ENCODE data around the gene CREB5.
A peak's percentile ranks its signal among the peaks of the same experiment; 100 is the strongest.
"Not testable (repeated sequence)": the region's sequence is repeated elsewhere in the genome, so short reads cannot be mapped to it uniquely, and the experiment has no call there.

CREB5 gene, protein sequence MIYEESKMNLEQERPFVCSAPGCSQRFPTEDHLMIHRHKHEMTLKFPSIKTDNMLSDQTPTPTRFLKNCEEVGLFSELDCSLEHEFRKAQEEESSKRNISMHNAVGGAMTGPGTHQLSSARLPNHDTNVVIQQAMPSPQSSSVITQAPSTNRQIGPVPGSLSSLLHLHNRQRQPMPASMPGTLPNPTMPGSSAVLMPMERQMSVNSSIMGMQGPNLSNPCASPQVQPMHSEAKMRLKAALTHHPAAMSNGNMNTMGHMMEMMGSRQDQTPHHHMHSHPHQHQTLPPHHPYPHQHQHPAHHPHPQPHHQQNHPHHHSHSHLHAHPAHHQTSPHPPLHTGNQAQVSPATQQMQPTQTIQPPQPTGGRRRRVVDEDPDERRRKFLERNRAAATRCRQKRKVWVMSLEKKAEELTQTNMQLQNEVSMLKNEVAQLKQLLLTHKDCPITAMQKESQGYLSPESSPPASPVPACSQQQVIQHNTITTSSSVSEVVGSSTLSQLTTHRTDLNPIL

DNA sequence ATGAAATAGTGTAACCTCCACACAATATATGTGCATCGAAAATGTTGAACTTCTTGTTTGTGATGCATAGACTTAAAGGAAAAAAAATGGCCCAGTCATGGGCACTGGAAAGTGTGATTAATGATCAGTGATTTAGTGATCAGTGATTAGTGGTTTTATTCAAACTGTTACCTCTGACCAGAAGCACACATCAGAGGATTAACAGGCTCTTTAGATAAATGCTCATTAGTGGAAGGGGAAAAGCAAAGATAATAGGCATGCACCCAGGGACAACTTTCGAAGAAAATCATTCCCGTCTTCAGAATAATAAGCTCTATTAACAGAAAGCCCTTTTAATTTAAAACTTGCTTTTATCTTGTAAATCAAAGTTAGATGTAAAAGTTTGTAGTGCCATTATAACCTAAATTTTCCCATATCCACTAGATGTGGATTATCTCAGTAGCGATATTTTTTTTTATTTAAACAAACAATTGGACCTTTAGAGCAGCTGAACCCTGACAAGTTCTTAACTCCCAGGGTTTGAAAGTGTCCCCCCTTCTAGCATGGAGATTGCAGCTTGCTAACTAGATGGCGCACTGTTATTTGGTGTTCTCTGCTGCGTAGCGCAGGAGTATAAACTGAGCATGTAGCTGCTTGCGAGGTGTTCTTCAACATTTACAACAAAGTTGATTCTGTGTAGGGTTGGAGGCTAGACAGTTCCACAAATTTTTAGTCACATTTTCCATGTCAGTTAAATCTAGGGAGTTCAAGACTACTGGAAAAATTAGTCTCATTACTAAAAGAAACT, at the start of gene CREB5:
Gene CREB5, plus strand, starts transcription at position 643 of the 787 bp plus-strand sequence. CDS start 397 bp downstream, outside the sequence.
- no peak for DNase-seq

DNA sequence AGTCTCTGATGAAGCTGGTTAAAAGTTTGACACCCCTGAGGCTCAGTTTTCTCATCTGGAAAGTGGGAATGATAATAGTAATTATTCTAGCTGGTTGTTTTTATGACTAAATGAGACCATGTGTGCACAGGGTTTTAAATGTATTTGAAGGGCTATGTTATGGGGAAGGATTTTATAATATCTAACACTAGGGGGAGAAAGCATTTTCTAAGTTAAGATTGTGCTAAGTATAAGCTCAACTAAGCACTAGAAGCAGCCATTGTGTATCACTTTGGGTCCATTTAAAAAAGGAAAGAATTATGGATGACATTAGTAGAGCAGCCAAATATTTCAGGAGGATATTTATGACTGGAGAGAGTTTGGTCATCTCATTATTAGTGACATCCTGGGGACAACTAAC, 49.5 kb upstream of the CREB5 start:
- DNase-seq = no peak

GRCh38 chr7:28364082-28364481, 48.2 kb upstream of the CREB5 start:
- DNase-seq = no peak

GRCh38 chr7:28369523-28369922, 42.8 kb upstream of the CREB5 start:
- DNase-seq = no peak

DNA sequence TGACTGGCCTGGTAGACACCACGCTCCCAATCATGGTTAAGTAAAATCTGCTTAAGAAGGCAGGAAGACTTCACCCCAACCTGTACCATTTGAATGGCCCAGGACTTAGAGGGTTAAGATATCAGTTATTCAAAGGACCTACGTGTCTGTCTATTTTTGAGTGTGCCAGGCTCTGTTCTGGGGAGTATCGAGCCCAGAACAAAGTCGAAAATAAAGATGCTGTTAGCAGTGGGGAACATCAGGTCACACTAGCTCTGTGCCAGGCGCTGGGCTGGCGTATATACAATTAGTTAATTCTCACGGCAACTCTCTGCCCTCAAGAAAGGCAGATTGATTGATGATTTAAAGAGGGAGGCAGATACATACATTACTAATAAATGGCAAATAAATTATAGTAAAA, 40.5 kb upstream of the CREB5 start:
- DNase-seq = no peak

GRCh38 chr7:28373990-28374389, 38.3 kb upstream of the CREB5 start:
- DNase-seq = no peak

- no peak for DNase-seq
Observed at GRCh38 chr7:28375729-28376128, 36.6 kb upstream of the CREB5 start.

DNA sequence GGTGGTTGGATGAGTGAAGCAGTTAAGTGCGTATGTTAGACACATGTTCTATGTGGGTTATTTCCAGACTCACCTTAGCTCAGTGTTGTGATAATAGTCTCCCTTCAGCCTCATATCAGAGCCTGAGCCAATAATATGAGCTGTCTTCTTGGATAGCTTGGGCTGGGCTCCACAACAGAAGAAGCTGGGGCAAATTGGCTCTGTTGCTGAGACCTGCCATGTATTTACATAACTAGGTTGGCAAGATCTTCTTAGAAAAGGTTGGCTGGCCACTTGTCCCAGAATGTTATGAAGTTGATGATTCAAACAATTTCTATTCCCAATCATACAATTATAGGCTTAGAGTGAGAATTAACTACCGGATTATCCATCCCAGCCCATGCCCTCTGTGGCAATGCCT, 35.7 kb upstream of the CREB5 start:
- DNase-seq = no peak

- DNase-seq = no peak
Observed at GRCh38 chr7:28378574-28379149, 33.7 kb upstream of the CREB5 start.

DNA sequence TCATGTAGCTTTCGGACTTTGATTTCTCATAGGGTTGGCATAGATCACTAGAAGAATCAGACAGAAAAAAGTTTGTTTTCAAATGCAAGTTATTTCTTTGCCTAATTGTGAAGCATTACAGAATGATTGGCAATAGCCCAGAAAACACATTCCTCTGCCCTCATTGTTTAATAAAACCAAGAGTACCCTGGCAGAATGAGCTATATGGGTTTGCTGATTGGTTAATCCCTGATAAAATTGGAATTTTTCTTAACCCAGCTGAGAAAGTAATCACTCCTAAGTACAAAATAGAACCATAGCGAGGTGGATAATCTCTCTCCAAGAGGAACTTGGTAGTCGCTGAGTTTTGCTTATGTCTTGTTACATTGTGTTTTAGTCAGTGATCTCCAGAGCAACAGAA, 30.9 kb upstream of the CREB5 start:
- no peak for DNase-seq

- DNase-seq = no peak
Observed at GRCh38 chr7:28382144-28382543, 30.2 kb upstream of the CREB5 start.

- no peak for DNase-seq
Observed at GRCh38 chr7:28383975-28384374, 28.3 kb upstream of the CREB5 start.

- DNase-seq = peak; percentile 75
Observed at GRCh38 chr7:28389504-28390395, 22.6 kb upstream of the CREB5 start.

GRCh38 chr7:28390426-28390825, 21.9 kb upstream of the CREB5 start:
- DNase-seq = no peak

- no peak for DNase-seq
Observed at GRCh38 chr7:28392289-28392688, 20.0 kb upstream of the CREB5 start.

- no peak for DNase-seq
Observed at GRCh38 chr7:28395404-28395803, 16.9 kb upstream of the CREB5 start.

GRCh38 chr7:28395831-28396230, 16.5 kb upstream of the CREB5 start:
- no peak for DNase-seq

DNA sequence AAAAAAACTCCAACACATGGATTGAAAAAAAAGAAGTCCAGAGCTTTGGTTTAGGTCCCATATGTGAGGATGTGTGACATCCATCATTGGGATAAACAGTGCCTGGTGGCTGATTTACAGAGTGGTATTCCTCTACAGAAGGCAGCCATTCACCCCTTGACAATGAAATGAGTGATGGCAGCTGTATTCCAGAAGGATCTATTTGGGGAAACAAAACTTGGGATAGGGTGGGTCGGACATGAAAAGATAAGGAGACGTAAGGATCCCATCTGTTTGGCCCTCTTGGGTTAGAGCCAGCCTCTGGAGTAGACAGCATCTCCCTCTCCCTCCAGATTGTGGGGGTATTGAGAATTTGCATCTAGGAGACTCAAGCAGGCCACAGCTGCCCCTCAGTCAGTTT, 15.2 kb upstream of the CREB5 start:
- no peak for DNase-seq

DNA sequence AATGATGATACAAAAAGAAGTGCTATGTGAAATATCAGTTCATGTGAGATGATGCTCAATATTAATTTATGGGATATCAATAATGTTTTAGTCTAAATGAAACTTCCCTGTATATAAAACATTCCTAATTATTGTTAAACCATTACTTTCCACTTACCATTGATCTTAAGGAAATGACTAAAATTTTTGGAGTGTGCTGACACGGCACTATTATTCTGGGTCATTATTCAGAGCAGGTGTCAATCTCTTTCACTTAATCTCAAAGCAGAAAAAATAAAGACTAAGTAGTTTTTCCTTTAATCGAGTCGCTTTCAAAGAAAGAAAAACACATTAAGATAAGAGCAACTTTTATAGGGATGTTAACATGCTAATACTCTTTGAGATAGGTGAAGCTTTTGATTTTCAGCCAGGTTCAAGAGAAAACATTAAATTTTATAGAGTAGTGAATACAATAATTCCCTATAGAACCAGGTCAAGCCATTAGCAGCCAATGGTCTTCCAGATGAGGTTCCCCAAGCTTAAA, 11.4 kb upstream of the CREB5 start:
- DNase-seq = no peak

DNA sequence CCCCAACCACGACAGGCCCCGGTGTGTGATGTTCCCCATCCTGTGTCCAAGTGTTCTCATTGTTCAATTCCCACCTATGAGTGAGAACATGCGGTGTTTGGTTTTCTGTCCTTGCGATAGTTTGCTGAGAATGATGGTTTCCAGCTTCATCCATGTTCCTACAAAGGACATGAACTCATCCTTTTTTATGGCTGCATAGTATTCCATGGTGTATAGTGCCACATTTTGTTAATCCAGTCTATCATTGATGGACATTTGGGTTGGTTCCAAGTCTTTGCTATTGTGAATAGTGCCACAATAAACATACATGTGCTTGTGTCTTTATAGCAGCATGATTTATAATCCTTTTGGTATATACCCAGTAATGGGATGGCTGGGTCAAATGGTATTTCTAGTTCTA, 10.8 kb upstream of the CREB5 start:
- DNase-seq = not testable (repeated sequence)

GRCh38 chr7:28405662-28406061, 6.7 kb upstream of the CREB5 start:
- no peak for DNase-seq

DNA sequence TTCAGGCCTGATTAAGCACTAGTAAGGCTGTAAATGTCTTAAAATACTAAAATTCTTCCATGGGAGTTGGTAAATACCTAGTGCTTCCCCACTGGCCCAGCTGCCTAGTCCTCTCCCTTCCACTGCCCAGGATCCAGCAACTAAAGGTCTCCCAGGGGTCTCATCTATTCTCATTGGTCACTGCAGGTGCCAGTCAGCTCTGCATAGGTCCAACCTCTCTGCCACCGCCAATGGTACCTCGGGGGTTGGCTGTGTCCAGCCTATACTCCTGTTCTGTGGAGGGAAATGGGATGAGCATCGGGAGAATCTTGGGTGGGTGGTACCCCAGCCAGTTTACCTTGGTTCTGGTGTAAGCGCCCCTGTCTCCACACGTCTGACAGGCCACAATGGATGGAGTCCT, 6.1 kb upstream of the CREB5 start:
- no peak for DNase-seq
